K562 (cell line): ENCODE measurements around the gene SOAT1. TPM values are rescaled to one million over a fixed set of nuclear protein-coding genes. Genes with fewer than 3 reads are reported as not detected.
"Not testable (repeated sequence)": the region's sequence is repeated elsewhere in the genome, so short reads cannot be mapped to it uniquely, and the experiment has no call there.

Experiments used
- ATAC-seq: fragments of 200-7000 bp; cut with Tn5 transposase; 3 replicates; pipeline ENCODE4 v1.9.1; 2020; ENCODE audit warnings: moderate library complexity
- BruUV-seq: library from RNA; stranded (reverse); fragments of 400-500 nt; replicated peaks from 2 replicates; lab custom pipeline; 2021; lab: Mats Ljungman, UMichigan
- CTCF ChIA-PET: fragments of 300-600 bp; formaldehyde crosslinking; extraction: SDS; loops from one replicate; lab custom pipeline; 2021; ENCODE audit warnings: low intra/inter-chr PET ratio; lab: Yijun Ruan, JAX
- POLR2A ChIA-PET: fragments of 300-600, 350-650 bp; sonication (Branson Sonifier 250); formaldehyde crosslinking; extraction: SDS; loops from one replicate; lab custom pipeline; 2021; ENCODE audit warnings: antibody characterized with exemption, inconsistent platforms; lab: Yijun Ruan, JAX
- DNase-seq, 4 experiments: peaks; one replicate each; pipeline versions ENCODE4 v3.0.0 to v3.0.0-alpha.2; 2011 to 2018; ENCODE audit warnings: low spot score in 3 of 4, mixed read lengths in 3 of 4; ENCODE audit errors: extremely low read depth in 1 of 4
- FAIRE-seq: peaks from 2 replicates; lab custom pipeline; 2011; peaks lifted over from hg19 to GRCh38; lab: Jason Lieb, UNC
- H2AFZ ChIP-seq: 2 replicates; pipeline ENCODE4 v1.6.0; 2011; ENCODE audit warnings: low read depth, low read length, control low read depth, inconsistent platforms
- H3K27ac ChIP-seq: fragments of 200-600 bp; 3 replicates; pipeline ENCODE4 v1.8.0; 2011; ENCODE audit warnings: low read depth, mild to moderate bottlenecking, control low read depth, inconsistent platforms, low read length, moderate library complexity, mixed read lengths; ENCODE audit errors: extremely low read depth
- H3K27me3 ChIP-seq, 2 experiments: fragments of 300-600 bp in 1 of 2; 2 replicates in 1 of 2; 3 replicates in 1 of 2; pipeline versions ENCODE4 v1.6.0 to v1.8.0; 2011; ENCODE audit warnings: inconsistent platforms in 2 of 2, low read length in 2 of 2, mild to moderate bottlenecking in 1 of 2, mixed read lengths in 1 of 2, moderate library complexity in 1 of 2; ENCODE audit not compliant: control insufficient read depth in 2 of 2, insufficient read depth in 2 of 2
- H3K36me3 ChIP-seq: fragments of 300-600 bp; 3 replicates; pipeline ENCODE4 v1.8.0; 2011; ENCODE audit warnings: mild to moderate bottlenecking, low read length, inconsistent platforms; ENCODE audit not compliant: control insufficient read depth, insufficient read depth
- H3K4me1 ChIP-seq, 2 experiments: fragments of 200-600 bp in 1 of 2; replicated peaks in 1 of 2; 2 replicates in 1 of 2; 3 replicates in 1 of 2; pipeline versions ENCODE4 v1.5.1 to v1.8.0; 2011; ENCODE audit warnings: inconsistent platforms in 2 of 2, low read length in 2 of 2, mild to moderate bottlenecking in 1 of 2, mixed read lengths in 1 of 2, moderate library complexity in 1 of 2; ENCODE audit not compliant: control insufficient read depth in 2 of 2, insufficient read depth in 2 of 2
- H3K4me2 ChIP-seq: 2 replicates; pipeline ENCODE4 v1.6.1; 2011; ENCODE audit warnings: low read length, control low read depth, inconsistent platforms, mixed read lengths; ENCODE audit not compliant: insufficient read depth
- H3K4me3 ChIP-seq: fragments of 200-600 bp; sonication (generic), shearing (Covaris generic); 2 replicates; pipeline ENCODE4 v1.5.1; 2016; ENCODE audit warnings: control low read depth, inconsistent platforms
- H3K79me2 ChIP-seq: fragments of 200-600 bp; 3 replicates; pipeline ENCODE4 v1.8.0; 2011; ENCODE audit warnings: low read length, inconsistent platforms; ENCODE audit not compliant: control insufficient read depth, insufficient read depth
- H3K9ac ChIP-seq, 2 experiments: 2 replicates each; pipeline versions ENCODE4 v1.6.0 to v1.6.1; 2011; ENCODE audit warnings: low read depth in 2 of 2, low read length in 2 of 2, control low read depth in 1 of 2, inconsistent platforms in 1 of 2, mild to moderate bottlenecking in 1 of 2, mixed read lengths in 1 of 2; ENCODE audit not compliant: insufficient read depth in 1 of 2
- H3K9me1 ChIP-seq: one replicate; pipeline ENCODE4 v1.6.0; 2011; ENCODE audit warnings: inconsistent platforms, mild to moderate bottlenecking, low read length, moderate library complexity; ENCODE audit not compliant: control insufficient read depth, insufficient read depth
- H3K9me3 ChIP-seq: replicated peaks from 2 replicates; pipeline ENCODE4 v1.5.1; 2011; ENCODE audit warnings: low read depth, low read length, inconsistent platforms; ENCODE audit not compliant: control insufficient read depth, insufficient read depth
- H4K20me1 ChIP-seq: replicated peaks from 2 replicates; pipeline ENCODE4 v1.6.1; 2011; ENCODE audit warnings: low read length, inconsistent platforms, mixed read lengths; ENCODE audit not compliant: control insufficient read depth, insufficient read depth
- CBX3 ChIP-seq, 2 experiments: IDR thresholded peaks; 1 replicate in 1 of 2; 2 replicates in 1 of 2; pipeline ENCODE4 v1.6.1; 2012; ENCODE audit warnings: inconsistent platforms in 2 of 2, low read length in 2 of 2, borderline replicate concordance in 1 of 2, control low read depth in 1 of 2
- CEBPB ChIP-seq: fragments of 450-650 bp; IDR thresholded peaks from 2 replicates; pipeline ENCODE4 v1.6.1; 2016; ENCODE audit warnings: missing genetic modification characterization, missing compliant biosample characterization
- ELK3 ChIP-seq: fragments of 450-650 bp; formaldehyde crosslinking; IDR thresholded peaks from 2 replicates; pipeline ENCODE4 v1.4.0; 2020; ENCODE audit warnings: mild to moderate bottlenecking
- HOMEZ ChIP-seq: fragments of 250-450 bp; sonication (Bioruptor Pico); IDR thresholded peaks from 2 replicates; pipeline ENCODE4 v1.4.0; 2020; ENCODE audit warnings: mild to moderate bottlenecking, moderate library complexity
- NFIC ChIP-seq: fragments of 450-650 bp; IDR thresholded peaks from 2 replicates; pipeline ENCODE4 v1.6.1; 2017; ENCODE audit warnings: mild to moderate bottlenecking, inconsistent platforms
- NR1H2 ChIP-seq: sonication (generic); formaldehyde crosslinking; IDR thresholded peaks from 2 replicates; pipeline ENCODE4 v1.4.0; 2020; ENCODE audit warnings: mild to moderate bottlenecking, missing genetic modification reagents
- PHF8 ChIP-seq: fragments of 200-600 bp; sonication (generic); IDR thresholded peaks from 2 replicates; pipeline ENCODE4 v1.6.1; 2012; ENCODE audit warnings: mixed run types, mild to moderate bottlenecking, inconsistent platforms, low read length, moderate library complexity, borderline replicate concordance
- TRIM28 ChIP-seq: fragments of 450-650 bp; IDR thresholded peaks from 2 replicates; pipeline ENCODE4 v1.6.1; 2017
- U2AF2 ChIP-seq: fragments of 200-400 bp; formaldehyde crosslinking; optimal IDR thresholded peaks from 2 replicates; pipeline ENCODE3; 2017; ENCODE audit warnings: low read depth, mild to moderate bottlenecking, low read length
- WGBS: fragments of 100-300 bp; shearing (Covaris generic); methylation state at CpG from one replicate; pipeline ENCODE4 v1.1.6; 2016; ENCODE audit warnings: low coverage, mixed read lengths; ENCODE audit not compliant: insufficient coverage; ENCODE audit errors: missing lambda C conversion rate; 5-methylcytosine and 5-hydroxymethylcytosine counted together
- in situ Hi-C: fragments of 300-500 bp; cut with MboI; formaldehyde crosslinking; loops from 4 replicates; pipeline ENCODE4 v1.15.0; 2018; ENCODE audit warnings: inconsistent platforms, mixed read lengths
- intact Hi-C: fragments of 100-400 bp; cut with micrococcal nuclease; formaldehyde crosslinking; loops from 2 replicates; pipeline ENCODE4 v1.14.2; 2022
- polyA plus RNA-seq, 8 experiments: library from polyadenylated mRNA; depleted of rRNA in 4 of 8; stranded (reverse) in 5 of 8; unstranded in 3 of 8; fragments of >200 nt; fragmentation: Nextera tagmentation in 2 of 8; fragmentation: Illumina TruSeq in 1 of 8; extraction: Ambion mirVana in 2 of 8; extraction: Trizol in 1 of 8; gene quantifications; 2 replicates each; pipeline versions ENCODE4 v1.2.1 to v1.2.3, GENCODE V29; 2011 to 2014; ENCODE audit warnings: inconsistent platforms in 1 of 8, missing spikeins in 1 of 8
- total RNA-seq, 7 experiments: library from RNA; depleted of rRNA in 6 of 7; stranded (reverse); fragments of >200 nt in 6 of 7; fragmentation: Illumina TruSeq in 2 of 7; extraction: Trizol in 2 of 7; gene quantifications; 2 replicates each; pipeline versions ENCODE4 v1.2.1 to v1.2.3, GENCODE V29; 2011 to 2021; ENCODE audit warnings: low replicate concordance in 1 of 7
- TF ChIP-seq, protein P1 (sequence below): fragments of 250-450 bp; sonication (Bioruptor Pico); IDR thresholded peaks from 2 replicates; pipeline ENCODE4 v1.8.0; 2021; ENCODE audit warnings: borderline replicate concordance, mild to moderate bottlenecking, moderate library complexity; ENCODE audit not compliant: poor library complexity, severe bottlenecking
- TF ChIP-seq, protein P2 (sequence below): sonication (generic); formaldehyde crosslinking; IDR thresholded peaks from 2 replicates; pipeline ENCODE4 v1.8.0; 2022; ENCODE audit warnings: missing genetic modification reagents, mild to moderate bottlenecking, borderline replicate concordance

SOAT1 gene
- total and polyA plus RNA-seq, 9 of the 15 experiments (the other 6 are each of a cell fraction or from before 2014, with no cell fraction given) = 5.5 to 29.1 (median 17.3) TPM

- intact Hi-C loops, H3K36me3 ChIP-seq, H4K20me1 ChIP-seq, H3K9me1 ChIP-seq, H3K79me2 ChIP-seq, H3K9ac ChIP-seq, BruUV-seq, H3K27ac ChIP-seq, H3K9me3 ChIP-seq, H3K4me1 ChIP-seq, H3K27me3 ChIP-seq, FAIRE-seq, CTCF ChIA-PET, in situ Hi-C loops, ATAC-seq, H3K4me3 ChIP-seq, H2AFZ ChIP-seq, H3K4me2 ChIP-seq: not testable (repeated sequence)
- POLR2A ChIA-PET = interaction anchor here (0.5 to 1.3 kb wide), 2 partner anchors 8 to 21 kb away, joined by 3 to 4 read pairs; no protein-coding TSS in a partner anchor
- WGBS = 32% methylated on average over 4 of the region's 5 CpGs
- TF ChIP-seq NFIC = peak; percentile 79
- peak in 1 of 4 experiments; percentile 19 for DNase-seq
These were observed 19.2 kb upstream of the SOAT1 start for GRCh38 chr1:179274424-179274823.

DNA sequence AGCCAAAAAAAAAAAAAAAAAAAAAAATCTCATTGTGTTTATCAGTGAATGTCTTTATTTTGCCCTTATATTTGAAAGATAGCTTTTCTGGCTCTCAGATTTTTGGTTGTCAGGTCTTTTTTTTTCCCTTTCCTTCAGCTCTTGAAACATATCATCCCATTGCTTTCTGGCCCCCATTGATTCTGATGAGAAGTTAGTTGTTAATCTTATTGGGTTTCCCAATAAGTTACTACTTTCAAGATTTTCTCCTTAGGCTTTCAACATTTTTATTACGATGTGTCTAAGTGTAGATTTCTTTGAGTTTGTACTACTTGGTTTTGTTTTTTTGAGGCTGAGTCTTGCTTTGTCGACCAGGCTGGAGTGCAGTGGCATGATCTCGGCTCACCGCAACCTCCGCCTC is 14.7 kb upstream of the SOAT1 start:
- H3K9me1 ChIP-seq = no peaks in the 10 kb centered on the region
- DNase-seq (no peak), FAIRE-seq (peak; percentile 54), ATAC-seq (no peak)
- no peaks in the 10 kb centered on the region; the same call in 1 of the 2 replicates for H3K9me3 ChIP-seq
- intact Hi-C loops = no loop called here
- H3K4me1 ChIP-seq = no peaks in the 10 kb centered on the region
- no peak overlapping the region for H3K9ac ChIP-seq
- no peaks in the 10 kb centered on the region for H3K79me2 ChIP-seq
- ChIA-PET CTCF (no interaction called here), POLR2A (interaction anchor here (1.6 kb wide), 1 partner anchor 9 kb away, joined by 3 read pairs; no protein-coding TSS in a partner anchor)
- H4K20me1 ChIP-seq = no peaks in the 10 kb centered on the region
- H3K36me3 ChIP-seq = no peaks in the 10 kb centered on the region
- in situ Hi-C loops = no loop called here
- BruUV-seq = no TSS peak
- H3K27me3 ChIP-seq = no peaks in the 10 kb centered on the region
- no peak overlapping the region for H3K4me3 ChIP-seq
- H3K27ac ChIP-seq = no peak overlapping the region
- no peak overlapping the region for H2AFZ ChIP-seq
- no peak overlapping the region for H3K4me2 ChIP-seq
- WGBS = 58% methylated on average over 5 of the region's 5 CpGs
- TF ChIP-seq, protein P1, sequence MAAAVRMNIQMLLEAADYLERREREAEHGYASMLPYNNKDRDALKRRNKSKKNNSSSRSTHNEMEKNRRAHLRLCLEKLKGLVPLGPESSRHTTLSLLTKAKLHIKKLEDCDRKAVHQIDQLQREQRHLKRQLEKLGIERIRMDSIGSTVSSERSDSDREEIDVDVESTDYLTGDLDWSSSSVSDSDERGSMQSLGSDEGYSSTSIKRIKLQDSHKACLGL = no peak
- peak in 1 of 2 experiments; percentile 92; a peak in 1 of 3 replicates for TF ChIP-seq CBX3 (IDR thresholded peaks at IDR 0.05; ENCODE audit: borderline replicate concordance in 1 of 2, low read length in 2 of 2)
- TF ChIP-seq PHF8 = no peak
- no peak for TF ChIP-seq NR1H2 (CRISPR knock-in tag)
- TF ChIP-seq CEBPB (tag) = peak; percentile 84
- TF ChIP-seq U2AF2 = no peak
- TF ChIP-seq HOMEZ (CRISPR knock-in tag) = no peak
- peak; percentile 94 for TF ChIP-seq TRIM28
- TF ChIP-seq, protein P2, sequence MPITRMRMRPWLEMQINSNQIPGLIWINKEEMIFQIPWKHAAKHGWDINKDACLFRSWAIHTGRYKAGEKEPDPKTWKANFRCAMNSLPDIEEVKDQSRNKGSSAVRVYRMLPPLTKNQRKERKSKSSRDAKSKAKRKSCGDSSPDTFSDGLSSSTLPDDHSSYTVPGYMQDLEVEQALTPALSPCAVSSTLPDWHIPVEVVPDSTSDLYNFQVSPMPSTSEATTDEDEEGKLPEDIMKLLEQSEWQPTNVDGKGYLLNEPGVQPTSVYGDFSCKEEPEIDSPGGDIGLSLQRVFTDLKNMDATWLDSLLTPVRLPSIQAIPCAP (CRISPR knock-in tag) = no peak
- no peak for TF ChIP-seq ELK3 (CRISPR knock-in tag)
